Caco-2 (cell line): ENCODE results near the gene TRAPPC4. TPM values are rescaled to one million over a fixed set of nuclear protein-coding genes. Genes with fewer than 3 reads are reported as not detected.

Experiments used
- BruUV-seq: library from RNA; stranded (reverse); fragments of 400-500 nt; replicated peaks from 2 replicates; lab custom pipeline; 2021; lab: Mats Ljungman, UMichigan
- CTCF ChIA-PET: fragments of 300-600 bp; sonication (Branson Sonifier 250); formaldehyde crosslinking; loops from one replicate; lab custom pipeline; 2022; ENCODE audit warnings: antibody characterized with exemption; lab: Charles Lee
- POLR2A ChIA-PET: fragments of 300-600 bp; sonication (Branson Sonifier 250); formaldehyde crosslinking; loops from one replicate; lab custom pipeline; 2022; ENCODE audit warnings: antibody characterized with exemption; lab: Charles Lee
- DNase-seq, 2 experiments: peaks; one replicate each; pipeline versions ENCODE4 v3.0.0 to v3.0.0-alpha.2; 2020 to 2022
- H3K27me3 ChIP-seq: replicated peaks from 2 replicates; pipeline ENCODE4 v1.6.0; 2011; ENCODE audit warnings: low read length; ENCODE audit not compliant: control insufficient read depth, insufficient read depth
- H3K36me3 ChIP-seq: 2 replicates; pipeline ENCODE4 v1.5.1; 2011; ENCODE audit warnings: low read length; ENCODE audit not compliant: control insufficient read depth, insufficient read depth
- H3K4me1 ChIP-seq: fragments of 250-450 bp; sonication (Bioruptor Pico); 2 replicates; pipeline ENCODE4 v1.5.1; 2020; ENCODE audit warnings: mild to moderate bottlenecking
- H3K4me3 ChIP-seq: 2 replicates; pipeline ENCODE4 v1.5.1; 2011; ENCODE audit warnings: low read depth, mild to moderate bottlenecking, control low read depth, low read length
- H3K9me3 ChIP-seq: fragments of 250-450 bp; sonication (Bioruptor Pico); 2 replicates; pipeline ENCODE4 v1.5.1; 2020; ENCODE audit warnings: mild to moderate bottlenecking, moderate library complexity
- H3K27ac Mint-ChIP-seq: one replicate; pipeline ENCODE4 v1.8.0; 2022; ENCODE audit warnings: mixed read lengths; ENCODE audit not compliant: unreplicated experiment
- H3K27me3 Mint-ChIP-seq: one replicate; pipeline ENCODE4 v1.8.0; 2022; ENCODE audit warnings: mixed read lengths; ENCODE audit not compliant: insufficient read depth, unreplicated experiment
- H3K36me3 Mint-ChIP-seq: one replicate; pipeline ENCODE4 v1.8.0; 2022; ENCODE audit warnings: mild to moderate bottlenecking, mixed read lengths; ENCODE audit not compliant: insufficient read depth, unreplicated experiment
- H3K4me1 Mint-ChIP-seq: one replicate; pipeline ENCODE4 v1.8.0; 2022; ENCODE audit warnings: low read depth, mixed read lengths; ENCODE audit not compliant: unreplicated experiment
- H3K4me3 Mint-ChIP-seq: one replicate; pipeline ENCODE4 v1.8.0; 2022; ENCODE audit warnings: mild to moderate bottlenecking, moderate library complexity, mixed read lengths; ENCODE audit not compliant: unreplicated experiment
- H3K9me3 Mint-ChIP-seq: one replicate; pipeline ENCODE4 v1.8.0; 2022; ENCODE audit warnings: mixed read lengths; ENCODE audit not compliant: unreplicated experiment
- CTCF ChIP-seq, 2 experiments: fragments of 200-600 bp in 1 of 2; IDR thresholded peaks; 1 replicate in 1 of 2; 2 replicates in 1 of 2; pipeline versions ENCODE4 v1.5.1 to v1.8.0; 2011 to 2022; ENCODE audit warnings: antibody characterized with exemption in 1 of 2, control low read depth in 1 of 2, inconsistent platforms in 1 of 2, low read depth in 1 of 2, low read length in 1 of 2, mild to moderate bottlenecking in 1 of 2, moderate library complexity in 1 of 2; ENCODE audit not compliant: insufficient read depth in 1 of 2, severe bottlenecking in 1 of 2, unreplicated experiment in 1 of 2
- intact Hi-C: fragments of 100-400 bp; cut with micrococcal nuclease; formaldehyde crosslinking; loops from one replicate; pipeline ENCODE4 v1.10.0; 2022; ENCODE audit not compliant: unreplicated experiment
- total RNA-seq: library from RNA; stranded (reverse); gene quantifications from 2 replicates; pipeline ENCODE4 v1.2.3, GENCODE V29; 2022

Gene TRAPPC4
- total RNA-seq, 1 experiment from 2014 or later = 118 TPM

- CTCF ChIA-PET = interaction anchor here (1.0 to 1.2 kb wide), 3 partner anchors 45 to 351 kb away, joined by 3 read pairs; no protein-coding TSS in a partner anchor
These were observed 20.8 kb upstream of the TRAPPC4 start, which contains the start of gene CENATAC for GRCh38 chr11:118997627-118998387. Gene CENATAC, plus strand, starts transcription at chr11:118998138. Its CDS starts 60 bp downstream, at chr11:118998198.

GRCh38 chr11:118998388-118998717 lies 20.2 kb upstream of the TRAPPC4 start:
- CTCF ChIA-PET = interaction anchor here (0.7 to 1.1 kb wide), 4 partner anchors 57 to 309 kb away, joined by 3 to 5 read pairs (median 3); no protein-coding TSS in a partner anchor
- H3K36me3 Mint-ChIP-seq = peaks cover 59% of the 10 kb centered on the region
- POLR2A ChIA-PET = interaction anchor here (0.5 to 2.6 kb wide), 13 partner anchors 12 to 123 kb away, joined by 3 to 24 read pairs (median 6); partner anchors contain the start of genes DPAGT1, RPS25, TRAPPC4 and VPS11

More at GRCh38 chr11:118997627-118998387, 20.8 kb upstream of the TRAPPC4 start, which contains the start of gene CENATAC:
- peaks cover 24% of the 10 kb centered on the region for H3K4me1 Mint-ChIP-seq
- TF ChIP-seq CTCF (IDR thresholded peaks at IDR 0.05; ENCODE audit: insufficient read depth in 1 of 2, low read depth in 1 of 2, low read length in 1 of 2, severe bottlenecking in 1 of 2, unreplicated experiment in 1 of 2) = peak in 1 of 2 experiments; percentile 11
- peaks cover 17% of the 10 kb centered on the region for H3K4me1 ChIP-seq
- DNase-seq = peak; percentile 98 to 100
- POLR2A ChIA-PET = interaction anchor here (0.5 to 2.6 kb wide), 18 partner anchors 17 to 376 kb away, joined by 3 to 24 read pairs (median 4); partner anchors contain the start of genes DDX6, DPAGT1, RPS25 and TRAPPC4
- BruUV-seq = no TSS peak
- intact Hi-C loops = loop anchor here (1.0 kb wide), 3 partner anchors 20 to 59 kb away; partner anchors contain the start of genes HYOU1, RPS25 and TRAPPC4
- peak within 1 kb of the TSS; percentile 75 for H3K4me3 ChIP-seq
- peaks cover 11% of the 10 kb centered on the region; the same call in 1 of the 2 replicates for H3K36me3 ChIP-seq
- H3K27me3 ChIP-seq = no peaks in the 10 kb centered on the region
- peak within 1 kb of the TSS; percentile 94 for H3K27ac Mint-ChIP-seq
- H3K27me3 Mint-ChIP-seq = no peaks in the 10 kb centered on the region
- peaks cover 53% of the 10 kb centered on the region for H3K36me3 Mint-ChIP-seq
- peak within 1 kb of the TSS; percentile 96 for H3K4me3 Mint-ChIP-seq
- no peaks in the 10 kb centered on the region for H3K9me3 Mint-ChIP-seq
- no peaks in the 10 kb centered on the region for H3K9me3 ChIP-seq

More at GRCh38 chr11:118998388-118998717, 20.2 kb upstream of the TRAPPC4 start:
- peaks cover 15% of the 10 kb centered on the region for H3K36me3 ChIP-seq
- Mint-ChIP-seq H3K27me3 (no peaks in the 10 kb centered on the region), H3K4me1 (peaks cover 24% of the 10 kb centered on the region), H3K4me3 (peak overlapping the region; percentile 96), H3K27ac (peak overlapping the region; percentile 94), H3K9me3 (no peaks in the 10 kb centered on the region)
- intact Hi-C loops = loop anchor here (1.0 kb wide), 3 partner anchors 20 to 59 kb away; partner anchors contain the start of genes HYOU1, RPS25 and TRAPPC4
- H3K9me3 ChIP-seq = no peaks in the 10 kb centered on the region
- no TSS peak for BruUV-seq
- peak overlapping the region; percentile 75 for H3K4me3 ChIP-seq
- TF ChIP-seq CTCF (IDR thresholded peaks at IDR 0.05; ENCODE audit: insufficient read depth in 1 of 2, low read depth in 1 of 2, low read length in 1 of 2, severe bottlenecking in 1 of 2, unreplicated experiment in 1 of 2) = no peak
- DNase-seq = no peak
- H3K27me3 ChIP-seq = no peaks in the 10 kb centered on the region
- H3K4me1 ChIP-seq = peaks cover 17% of the 10 kb centered on the region
